Gastroesophageal sphincter (tissue), 4 donors: ENCODE measurements around the gene UBE2C. TPM values are rescaled to one million over a fixed set of nuclear protein-coding genes. Genes with fewer than 3 reads are reported as not detected.

Experiments
- ATAC-seq: fragments of 150-250 bp; one replicate; pipeline ENCODE4 v1.9.1; 2016; ENCODE audit warnings: mild to moderate bottlenecking, moderate library complexity
- H3K27ac ChIP-seq, 4 donors: fragments of 200-600 bp; sonication (generic) in 3 of 4; 1 replicate in 3 of 4; 2 replicates in 1 of 4; pipeline ENCODE4 v1.5.1; 2016 to 2019
- H3K27me3 ChIP-seq: fragments of 200-600 bp; sonication (generic); one replicate; pipeline ENCODE4 v1.5.1; 2019
- H3K36me3 ChIP-seq, 2 donors: fragments of 200-600 bp; sonication (generic); one replicate each; pipeline ENCODE4 v1.5.1; 2019; ENCODE audit warnings: control low read depth in 1 of 2
- H3K4me1 ChIP-seq, 3 donors: fragments of 200-600 bp; sonication (generic); 1 replicate in 2 of 3; 2 replicates in 1 of 3; pipeline ENCODE4 v1.5.1; 2016 to 2019; ENCODE audit warnings: control low read depth in 2 of 3
- H3K4me3 ChIP-seq, 2 donors: fragments of 200-600 bp; sonication (generic); one replicate each; pipeline ENCODE4 v1.5.1; 2019; ENCODE audit warnings: mild to moderate bottlenecking in 1 of 2, moderate library complexity in 1 of 2
- H3K9me3 ChIP-seq, 3 donors: fragments of 200-600 bp; sonication (generic); one replicate each; pipeline ENCODE4 v1.5.1; 2017 to 2019; ENCODE audit warnings: control low read depth in 2 of 3
- EP300 ChIP-seq: sonication (generic); formaldehyde crosslinking; IDR thresholded peaks from one replicate; pipeline ENCODE4 v1.6.1; 2017; ENCODE audit warnings: antibody characterized with exemption, mild to moderate bottlenecking
- POLR2A ChIP-seq, 2 donors: fragments of 450-650 bp; IDR thresholded peaks; one replicate each; pipeline ENCODE4 v1.6.1; 2017; ENCODE audit warnings: antibody characterized with exemption in 2 of 2, mild to moderate bottlenecking in 2 of 2, moderate library complexity in 1 of 2
- POLR2AphosphoS5 ChIP-seq: sonication (generic); formaldehyde crosslinking; IDR thresholded peaks from one replicate; pipeline ENCODE4 v1.6.1; 2017; ENCODE audit warnings: antibody characterized with exemption
- WGBS, 2 donors: methylation state at CpG; one replicate each; pipeline ENCODE4 v1.1.5; 2018; ENCODE audit warnings: low coverage in 1 of 2; 5-methylcytosine and 5-hydroxymethylcytosine counted together
- total RNA-seq, 4 donors: library from RNA; depleted of rRNA; stranded (reverse); fragments of >200 nt; gene quantifications; one replicate each; pipeline ENCODE4 v1.1.0, GENCODE V29; 2016
- TF ChIP-seq, protein P1 (sequence below), 4 experiments: fragments of 200-600 bp in 2 of 4; fragments of 450-650 bp in 2 of 4; sonication (generic) in 1 of 4; IDR thresholded peaks; one replicate each; pipeline ENCODE4 v1.5.1; 2017 to 2019; ENCODE audit warnings: antibody characterized with exemption in 4 of 4, mild to moderate bottlenecking in 2 of 4, moderate library complexity in 2 of 4

The UBE2C gene
- total RNA-seq, 4 donors from 2014 or later, result 0.72 TPM; not detected in 3

DNA sequence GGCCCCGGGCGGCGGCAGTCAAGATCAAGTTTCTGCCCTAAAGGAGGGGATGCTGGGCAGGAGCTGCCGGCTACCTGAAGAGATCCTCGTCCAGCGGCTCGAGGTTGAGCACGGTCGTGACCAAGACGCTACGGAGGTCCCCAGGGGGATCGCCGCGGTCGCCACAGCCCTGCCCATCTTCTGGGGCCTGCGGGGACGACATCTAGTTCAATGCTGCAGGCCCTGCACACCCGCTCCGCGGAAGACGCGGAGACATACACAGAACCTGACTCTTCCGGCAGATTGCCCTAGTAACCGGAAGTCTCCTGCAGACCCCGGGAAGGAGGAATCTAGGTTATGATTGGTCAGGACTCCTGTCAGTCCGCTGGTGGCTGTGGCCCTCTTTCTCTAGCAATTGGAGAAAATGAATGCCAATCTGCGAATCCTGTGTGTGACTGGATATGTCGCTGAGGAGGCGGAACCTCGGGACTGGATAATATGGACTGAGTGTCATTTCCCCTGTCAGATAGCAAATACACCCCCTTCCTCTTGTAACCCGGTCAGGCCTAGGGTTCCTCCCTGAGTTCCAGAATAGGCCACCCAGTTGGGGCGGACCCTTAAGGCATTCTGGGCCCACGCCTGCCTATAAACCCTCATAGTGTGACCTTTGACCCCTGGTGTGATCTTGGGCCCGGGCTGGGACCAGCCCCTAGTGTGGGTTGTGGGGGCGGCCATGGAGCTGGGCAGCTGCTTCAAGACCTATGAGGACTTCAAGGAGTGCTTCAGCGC, 44.9 kb downstream of the UBE2C start, which contains the start of the genes ACOT8 and ZSWIM3:
Gene ACOT8, minus strand, starts transcription at position 279 of the 768 bp plus-strand sequence. Its CDS starts 77 bp downstream, at position 202.
Gene ZSWIM3, plus strand, starts transcription at position 501 of the 768 bp plus-strand sequence. Its CDS starts 212 bp downstream, at position 713.
- peak; percentile 99 for ATAC-seq
- Histone ChIP-seq H3K36me3 (peaks cover 0 to 26% of the 10 kb centered on the region in 2 donors), H3K27ac (peak within 1 kb of the TSS; percentile 37 to 92 (median 83)), H3K4me3 (peak within 1 kb of the TSS; percentile 75 to 92), H3K9me3 (no peaks in the 10 kb centered on the region), H3K27me3 (no peaks in the 10 kb centered on the region), H3K4me1 (peaks cover 3 to 53% (median 21%) of the 10 kb centered on the region in 3 donors)
- 0 to 2% methylated on average over 3 to 7 of the region's 36 CpGs for WGBS, 2 donors
- TF ChIP-seq, protein P1, sequence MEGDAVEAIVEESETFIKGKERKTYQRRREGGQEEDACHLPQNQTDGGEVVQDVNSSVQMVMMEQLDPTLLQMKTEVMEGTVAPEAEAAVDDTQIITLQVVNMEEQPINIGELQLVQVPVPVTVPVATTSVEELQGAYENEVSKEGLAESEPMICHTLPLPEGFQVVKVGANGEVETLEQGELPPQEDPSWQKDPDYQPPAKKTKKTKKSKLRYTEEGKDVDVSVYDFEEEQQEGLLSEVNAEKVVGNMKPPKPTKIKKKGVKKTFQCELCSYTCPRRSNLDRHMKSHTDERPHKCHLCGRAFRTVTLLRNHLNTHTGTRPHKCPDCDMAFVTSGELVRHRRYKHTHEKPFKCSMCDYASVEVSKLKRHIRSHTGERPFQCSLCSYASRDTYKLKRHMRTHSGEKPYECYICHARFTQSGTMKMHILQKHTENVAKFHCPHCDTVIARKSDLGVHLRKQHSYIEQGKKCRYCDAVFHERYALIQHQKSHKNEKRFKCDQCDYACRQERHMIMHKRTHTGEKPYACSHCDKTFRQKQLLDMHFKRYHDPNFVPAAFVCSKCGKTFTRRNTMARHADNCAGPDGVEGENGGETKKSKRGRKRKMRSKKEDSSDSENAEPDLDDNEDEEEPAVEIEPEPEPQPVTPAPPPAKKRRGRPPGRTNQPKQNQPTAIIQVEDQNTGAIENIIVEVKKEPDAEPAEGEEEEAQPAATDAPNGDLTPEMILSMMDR (IDR thresholded peaks at IDR 0.05), result no peak
- TF ChIP-seq POLR2A (IDR thresholded peaks at IDR 0.05), result peak; percentile 34 to 59
- peak; percentile 77 for TF ChIP-seq POLR2AphosphoS5
- no peak for TF ChIP-seq EP300

DNA sequence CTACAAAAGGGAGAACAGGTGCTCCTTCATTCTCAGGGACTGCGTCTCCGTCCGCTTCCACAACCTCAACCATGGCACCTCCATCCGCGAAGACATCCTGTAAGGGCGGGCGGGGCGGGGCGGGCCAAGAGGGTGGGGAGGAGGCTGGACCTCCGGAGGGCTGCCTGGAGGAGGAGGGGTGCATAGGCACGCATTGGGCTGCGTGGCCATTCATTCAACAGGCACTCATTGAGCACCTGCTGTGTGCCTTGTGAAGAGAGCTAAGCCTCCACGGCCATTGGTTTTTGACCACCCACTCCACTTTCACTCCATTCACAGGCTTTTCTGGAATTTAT, 45.4 kb downstream of the UBE2C start:
- ATAC-seq, result peak; percentile 2
- WGBS, 2 donors, result 13 to 33% methylated on average over 2 to 4 of the region's 13 CpGs

DNA sequence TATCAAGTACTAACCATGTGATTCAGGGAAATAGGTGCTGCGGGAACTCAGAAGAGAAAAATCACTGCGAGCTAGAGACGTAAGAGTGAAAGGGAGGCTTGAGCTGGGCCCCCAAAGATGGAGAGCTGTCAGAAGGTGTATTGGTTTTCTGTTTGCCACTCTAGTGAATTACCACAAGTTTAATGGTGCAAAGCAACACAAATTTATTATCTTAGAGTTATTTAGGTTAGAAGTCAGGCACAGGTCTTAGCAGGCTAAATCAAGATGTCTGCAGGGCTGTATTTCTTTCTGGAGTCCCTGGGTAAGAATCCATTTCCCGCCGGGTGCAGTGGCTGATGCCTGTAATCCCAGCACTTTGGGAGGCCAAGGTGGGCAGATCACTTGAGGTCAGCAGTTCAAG, 47.5 kb downstream of the UBE2C start:
- 92 to 93% methylated on average over 3 of the region's 5 CpGs for WGBS, 2 donors
- Histone ChIP-seq H3K36me3 (peaks cover 0 to 2% of the 10 kb centered on the region in 2 donors), H3K4me1 (peaks cover 3 to 32% (median 17%) of the 10 kb centered on the region in 3 donors), H3K27me3 (no peaks in the 10 kb centered on the region), H3K4me3 (no peak overlapping the region), H3K27ac (no peak overlapping the region), H3K9me3 (no peaks in the 10 kb centered on the region)
- no peak for TF ChIP-seq POLR2A (IDR thresholded peaks at IDR 0.05)
- no peak for TF ChIP-seq POLR2AphosphoS5
- TF ChIP-seq, protein P1 (IDR thresholded peaks at IDR 0.05), result no peak
- TF ChIP-seq EP300, result no peak
- ATAC-seq, result no peak

More for the DNA sequence above, 45.4 kb downstream of the UBE2C start:
- TF ChIP-seq POLR2A (IDR thresholded peaks at IDR 0.05) (no peak), POLR2AphosphoS5 (no peak), EP300 (no peak)
- TF ChIP-seq, protein P1 (IDR thresholded peaks at IDR 0.05), result no peak
- H3K9me3 ChIP-seq, result no peaks in the 10 kb centered on the region
- peaks cover 3 to 53% (median 21%) of the 10 kb centered on the region in 3 donors for H3K4me1 ChIP-seq
- H3K27me3 ChIP-seq, result no peaks in the 10 kb centered on the region
- H3K36me3 ChIP-seq, result peaks cover 0 to 20% of the 10 kb centered on the region in 2 donors
- H3K27ac ChIP-seq, result peak overlapping the region; percentile 37 to 92 (median 83)
- peak overlapping the region; percentile 75 to 92 for H3K4me3 ChIP-seq

DNA sequence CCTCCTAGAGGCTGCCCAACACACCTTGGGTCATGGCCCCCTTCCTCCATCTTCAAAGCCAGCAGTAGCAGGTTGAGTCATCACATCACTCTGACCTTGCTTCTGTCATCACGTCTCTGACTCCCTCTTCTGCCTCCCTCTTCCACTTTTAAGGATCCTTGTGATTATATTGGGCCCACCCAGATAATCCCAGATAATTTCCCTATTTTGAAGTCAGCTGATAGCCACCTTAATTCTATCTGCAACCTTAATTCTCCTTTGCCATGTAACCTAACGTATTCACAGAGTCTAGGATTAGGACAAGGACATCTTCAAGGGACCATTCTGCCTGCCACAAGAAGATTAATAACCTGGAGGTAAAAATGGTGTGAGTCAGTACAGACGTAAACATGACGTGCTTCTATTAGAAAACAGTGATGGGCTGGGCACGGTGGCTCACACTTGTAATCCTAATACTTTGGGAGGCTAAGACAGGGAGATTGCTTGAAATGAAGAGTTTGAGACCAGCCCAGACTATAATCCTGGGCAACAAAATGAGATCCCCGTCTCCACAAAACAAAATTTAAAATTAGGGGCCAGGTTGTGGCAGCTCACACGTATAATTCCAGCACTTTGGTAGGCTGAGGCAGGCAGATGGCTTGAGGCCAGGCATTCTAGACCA, 48.2 kb downstream of the UBE2C start:
- H3K4me1 ChIP-seq, result peaks cover 3 to 25% (median 12%) of the 10 kb centered on the region in 3 donors
- no peaks in the 10 kb centered on the region for H3K9me3 ChIP-seq
- no peak overlapping the region for H3K4me3 ChIP-seq
- TF ChIP-seq, protein P1 (IDR thresholded peaks at IDR 0.05), result no peak
- no peak for TF ChIP-seq POLR2A (IDR thresholded peaks at IDR 0.05)
- no peak for TF ChIP-seq EP300
- TF ChIP-seq POLR2AphosphoS5, result no peak
- H3K27ac ChIP-seq, result no peak overlapping the region
- 37 to 55% methylated on average over 3 to 7 of the region's 7 CpGs for WGBS, 2 donors
- ATAC-seq, result no peak
- H3K36me3 ChIP-seq, result no peaks in the 10 kb centered on the region
- H3K27me3 ChIP-seq, result no peaks in the 10 kb centered on the region
